HEK293 (cell line): ENCODE results near the gene CDPF1.

Experiments used
- CTCF ChIA-PET: fragments of 350-600 bp; formaldehyde crosslinking; extraction: SDS; loops from one replicate; lab custom pipeline; 2021; ENCODE audit warnings: antibody characterized with exemption; lab: Yijun Ruan, JAX
- POLR2A ChIA-PET: fragments of 300-600 bp; formaldehyde crosslinking; extraction: SDS; loops from one replicate; lab custom pipeline; 2020; ENCODE audit warnings: antibody characterized with exemption, inconsistent platforms; lab: Yijun Ruan, JAX
- H3K27ac ChIP-seq: fragments of 200-500 bp; sonication (Bioruptor generic); 2 replicates; pipeline ENCODE4 v1.5.1; 2014; ENCODE audit warnings: low read depth, low read length, control low read depth, inconsistent platforms; ENCODE audit errors: extremely low read depth
- H3K36me3 ChIP-seq, 2 experiments: fragments of 200-500 bp in 1 of 2; sonication (Bioruptor generic) in 1 of 2; 1 replicate in 1 of 2; 2 replicates in 1 of 2; pipeline ENCODE4 v1.5.1; 2014 to 2017; ENCODE audit warnings: inconsistent platforms in 2 of 2, low read length in 2 of 2; ENCODE audit not compliant: control insufficient read depth in 2 of 2, insufficient read depth in 1 of 2
- H3K4me1 ChIP-seq: fragments of 200-500 bp; sonication (Bioruptor generic); 2 replicates; pipeline ENCODE4 v1.5.1; 2014; ENCODE audit warnings: mild to moderate bottlenecking, low read length, inconsistent platforms; ENCODE audit not compliant: control insufficient read depth, insufficient read depth
- H3K4me3 ChIP-seq: 2 replicates; pipeline ENCODE4 v1.5.1; 2011; ENCODE audit warnings: low read depth, mild to moderate bottlenecking, control low read depth, low read length, moderate library complexity
- H3K9me3 ChIP-seq: fragments of 200-500 bp; sonication (Bioruptor generic); 2 replicates; pipeline ENCODE4 v1.5.1; 2014; ENCODE audit warnings: low read depth, low read length, inconsistent platforms; ENCODE audit not compliant: control insufficient read depth, insufficient read depth
- ATF2 ChIP-seq: fragments of 450-650 bp; formaldehyde crosslinking; IDR thresholded peaks from 2 replicates; pipeline ENCODE4 v1.5.1; 2016; ENCODE audit warnings: missing biosample characterization, missing genetic modification characterization, low read depth
- EGR2 ChIP-seq: fragments of 450-650 bp; formaldehyde crosslinking; IDR thresholded peaks from 2 replicates; pipeline ENCODE4 v1.5.1; 2016; ENCODE audit warnings: low read depth, missing biosample characterization, missing genetic modification characterization
- GLIS2 ChIP-seq: fragments of 450-650 bp; formaldehyde crosslinking; IDR thresholded peaks from 2 replicates; pipeline ENCODE4 v1.5.1; 2016; ENCODE audit warnings: missing biosample characterization, missing genetic modification characterization
- HOXA7 ChIP-seq: sonication (generic); formaldehyde crosslinking; IDR thresholded peaks from 2 replicates; pipeline ENCODE4 v1.8.1; 2022; ENCODE audit warnings: missing genetic modification reagents, borderline replicate concordance
- PRDM10 ChIP-seq: fragments of 450-650 bp; formaldehyde crosslinking; IDR thresholded peaks from 2 replicates; pipeline ENCODE4 v1.5.1; 2016; ENCODE audit warnings: missing biosample characterization, missing genetic modification characterization
- SCRT1 ChIP-seq: fragments of 450-650 bp; formaldehyde crosslinking; IDR thresholded peaks from 2 replicates; pipeline ENCODE4 v1.5.1; 2016; ENCODE audit warnings: missing biosample characterization, missing genetic modification characterization, borderline replicate concordance
- SP2 ChIP-seq: fragments of 450-650 bp; formaldehyde crosslinking; IDR thresholded peaks from 2 replicates; pipeline ENCODE4 v1.5.1; 2016; ENCODE audit warnings: missing biosample characterization, missing genetic modification characterization
- ZNF132 ChIP-seq: fragments of 450-650 bp; formaldehyde crosslinking; IDR thresholded peaks from 2 replicates; pipeline ENCODE4 v1.5.1; 2017; ENCODE audit warnings: missing biosample characterization, missing genetic modification characterization, borderline replicate concordance
- ZNF211 ChIP-seq: fragments of 450-650 bp; formaldehyde crosslinking; IDR thresholded peaks from 2 replicates; pipeline ENCODE4 v1.5.1; 2016; ENCODE audit warnings: low read depth, missing biosample characterization, missing genetic modification characterization
- ZNF558 ChIP-seq: fragments of 450-650 bp; formaldehyde crosslinking; IDR thresholded peaks from 2 replicates; pipeline ENCODE4 v1.5.1; 2016; ENCODE audit warnings: missing biosample characterization, missing genetic modification characterization
- ZNF624 ChIP-seq: fragments of 450-650 bp; formaldehyde crosslinking; IDR thresholded peaks from 2 replicates; pipeline ENCODE4 v1.5.1; 2017; ENCODE audit warnings: missing biosample characterization, missing genetic modification characterization
- ZNF658 ChIP-seq: fragments of 450-650 bp; formaldehyde crosslinking; IDR thresholded peaks from 2 replicates; pipeline ENCODE4; 2016; ENCODE audit warnings: missing biosample characterization, missing genetic modification characterization
- ZNF76 ChIP-seq: fragments of 450-650 bp; formaldehyde crosslinking; IDR thresholded peaks from 2 replicates; pipeline ENCODE4; 2016; ENCODE audit warnings: low read depth, missing biosample characterization, missing genetic modification characterization, borderline replicate concordance
- ZNF785 ChIP-seq: fragments of 450-650 bp; formaldehyde crosslinking; IDR thresholded peaks from 2 replicates; pipeline ENCODE4 v1.5.1; 2016; ENCODE audit warnings: missing biosample characterization, missing genetic modification characterization
- ZSCAN23 ChIP-seq: fragments of 450-650 bp; formaldehyde crosslinking; IDR thresholded peaks from 2 replicates; pipeline ENCODE4 v1.5.1; 2016; ENCODE audit warnings: missing biosample characterization, missing genetic modification characterization
- ZSCAN30 ChIP-seq: fragments of 450-650 bp; IDR thresholded peaks from 2 replicates; pipeline ENCODE4 v1.5.1; 2018; ENCODE audit warnings: missing biosample characterization, mild to moderate bottlenecking, missing genetic modification characterization, moderate library complexity

Gene CDPF1

GRCh38 chr22:46294784-46295183, 44.7 kb upstream of the CDPF1 start (continued):
- TF ChIP-seq ZNF558 (tag by site-specific recombination) (no peak), ZNF785 (tag by site-specific recombination) (no peak)

- TF ChIP-seq ZNF132 (tag by site-specific recombination) (no peak), PRDM10 (tag by site-specific recombination) (no peak), SP2 (no peak), ZNF624 (no peak), ZSCAN23 (no peak), ZNF658 (no peak), GLIS2 (no peak), EGR2 (tag by site-specific recombination) (no peak), ZNF76 (tag by site-specific recombination) (no peak)
- POLR2A ChIA-PET: interaction anchor here (1.4 kb wide), 1 partner anchor 43 kb away, joined by 3 read pairs; the partner anchor contains the start of gene CDPF1
- H3K27ac ChIP-seq: no peak overlapping the region
- no peaks in the 10 kb centered on the region for H3K9me3 ChIP-seq
- peaks cover 8% of the 10 kb centered on the region for H3K4me1 ChIP-seq
- CTCF ChIA-PET: interaction anchor here (0.7 kb wide), 1 partner anchor 173 kb away, joined by 6 read pairs; no protein-coding TSS in a partner anchor
- no peak overlapping the region for H3K4me3 ChIP-seq
- peaks cover 20 to 57% of the 10 kb centered on the region in 2 experiments; a peak in 2 of 3 replicates for H3K36me3 ChIP-seq
Measured at GRCh38 chr22:46293577-46294260, 43.6 kb upstream of the CDPF1 start.

- POLR2A ChIA-PET: interaction anchor here (1.4 kb wide), 1 partner anchor 42 kb away, joined by 3 read pairs; the partner anchor contains the start of gene CDPF1
- CTCF ChIA-PET: no interaction called here
- Histone ChIP-seq H3K36me3 (peaks cover 10 to 57% of the 10 kb centered on the region in 2 experiments; a peak in 2 of 3 replicates), H3K27ac (no peak overlapping the region), H3K9me3 (no peaks in the 10 kb centered on the region), H3K4me1 (peaks cover 8% of the 10 kb centered on the region), H3K4me3 (no peak overlapping the region)
- TF ChIP-seq HOXA7: no peak
- TF ChIP-seq ZNF211: no peak
Measured at GRCh38 chr22:46292732-46293131, 42.6 kb upstream of the CDPF1 start.

- Histone ChIP-seq H3K27ac (no peak overlapping the region), H3K4me3 (no peak overlapping the region), H3K4me1 (peaks cover 8% of the 10 kb centered on the region), H3K36me3 (peaks cover 8 to 63% of the 10 kb centered on the region in 2 experiments; a peak in 2 of 3 replicates), H3K9me3 (no peaks in the 10 kb centered on the region)
- ChIA-PET CTCF (no interaction called here), POLR2A (interaction anchor here (1.4 kb wide), 1 partner anchor 42 kb away, joined by 3 read pairs; the partner anchor contains the start of gene CDPF1)
- TF ChIP-seq SCRT1 (no peak), ZSCAN30 (no peak), ATF2 (tag by site-specific recombination) (no peak)
Measured at GRCh38 chr22:46292173-46292572, 42.1 kb upstream of the CDPF1 start.
